PC-9 (cell line): ENCODE data around the gene SEMA3B. TPM values are rescaled to one million over a fixed set of nuclear protein-coding genes. Genes with fewer than 3 reads are reported as not detected.

Source experiments
- BruUV-seq: library from RNA; stranded (reverse); fragments of 400-500 nt; replicated peaks from 2 replicates; lab custom pipeline; 2021; lab: Mats Ljungman, UMichigan
- CTCF ChIA-PET: fragments of 300-600 bp; sonication (Branson Sonifier 250); formaldehyde crosslinking; loops from one replicate; lab custom pipeline; 2022; ENCODE audit warnings: antibody characterized with exemption; lab: Charles Lee
- POLR2A ChIA-PET: fragments of 300-600 bp; sonication (Branson Sonifier 250); formaldehyde crosslinking; loops from one replicate; lab custom pipeline; 2022; ENCODE audit warnings: antibody characterized with exemption; ENCODE audit not compliant: unreplicated experiment; lab: Charles Lee
- DNase-seq, 2 experiments: peaks; one replicate each; pipeline versions ENCODE4 v3.0.0 to v3.0.0-alpha.2; 2015 to 2022; ENCODE audit warnings: mixed read lengths in 1 of 2
- H2AFZ ChIP-seq: fragments of 200-600 bp; sonication (generic); 2 replicates; pipeline ENCODE4 v1.8.1; 2017; ENCODE audit warnings: antibody characterized with exemption
- H3F3A ChIP-seq: fragments of 200-600 bp; sonication (generic); 2 replicates; pipeline ENCODE4 v1.8.1; 2017; ENCODE audit warnings: antibody characterized with exemption, mild to moderate bottlenecking, low read depth; ENCODE audit not compliant: insufficient read depth
- H3K27ac ChIP-seq: fragments of 200-600 bp; sonication (generic); 2 replicates; pipeline ENCODE4 v1.6.1; 2016; ENCODE audit warnings: mixed run types
- H3K27me3 ChIP-seq: fragments of 200-600 bp; sonication (generic); 2 replicates; pipeline ENCODE4 v1.6.1; 2016; ENCODE audit warnings: low read depth, mixed run types; ENCODE audit not compliant: insufficient read depth
- H3K36me3 ChIP-seq: fragments of 200-600 bp; sonication (generic); 2 replicates; pipeline ENCODE4 v1.6.1; 2016; ENCODE audit warnings: low read depth, mixed run types
- H3K4me1 ChIP-seq: fragments of 200-600 bp; sonication (generic); replicated peaks from 2 replicates; pipeline ENCODE4 v1.6.1; 2016; ENCODE audit warnings: mixed run types; ENCODE audit not compliant: insufficient read depth
- H3K4me2 ChIP-seq: fragments of 200-600 bp; sonication (generic); 2 replicates; pipeline ENCODE4 v1.6.1; 2017; ENCODE audit warnings: mixed run types
- H3K4me3 ChIP-seq: fragments of 200-600 bp; sonication (generic); 2 replicates; pipeline ENCODE4 v1.6.1; 2016; ENCODE audit warnings: mixed run types
- H3K79me2 ChIP-seq: fragments of 200-600 bp; sonication (generic); 2 replicates; pipeline ENCODE4 v1.6.1; 2017; ENCODE audit warnings: low read depth, mixed run types
- H3K9me2 ChIP-seq: fragments of 200-600 bp; sonication (generic); 2 replicates; pipeline ENCODE4 v1.8.1; 2017; ENCODE audit warnings: mild to moderate bottlenecking; ENCODE audit not compliant: insufficient read depth
- H3K9me3 ChIP-seq: fragments of 200-600 bp; sonication (generic); 2 replicates; pipeline ENCODE4 v1.8.1; 2016; ENCODE audit warnings: low read depth; ENCODE audit not compliant: insufficient read depth
- H4K20me1 ChIP-seq: fragments of 200-600 bp; sonication (generic); 2 replicates; pipeline ENCODE4 v1.8.1; 2017; ENCODE audit not compliant: insufficient read depth
- CTCF ChIP-seq: fragments of 200-600 bp; sonication (generic); conservative IDR thresholded peaks from 2 replicates; pipeline ENCODE4 v1.6.1; 2017; ENCODE audit warnings: mixed run types, antibody characterized with exemption, mild to moderate bottlenecking, moderate library complexity
- EZH2 ChIP-seq: fragments of 200-600 bp; sonication (generic); IDR thresholded peaks from 2 replicates; pipeline ENCODE4 v1.8.0; 2017; ENCODE audit warnings: antibody characterized with exemption, low read depth
- intact Hi-C: fragments of 100-400 bp; cut with micrococcal nuclease; formaldehyde crosslinking; loops from one replicate; pipeline ENCODE4 v1.10.0; 2022; ENCODE audit not compliant: unreplicated experiment
- total RNA-seq: library from RNA; stranded (reverse); gene quantifications from 2 replicates; pipeline ENCODE4 v1.2.3, GENCODE V29; 2021

The SEMA3B gene
- total RNA-seq, 1 experiment from 2014 or later = 52.4 TPM

GRCh38 chr3:50237754-50238548, 31.0 kb upstream of the SEMA3B start:
- Histone ChIP-seq H3K4me3 (peak overlapping the region; percentile 66; the same call in 1 of the 2 replicates), H3K4me2 (peak overlapping the region; percentile 93), H3K27me3 (no peaks in the 10 kb centered on the region), H3K9me3 (no peaks in the 10 kb centered on the region), H3K36me3 (no peaks in the 10 kb centered on the region), H2AFZ (no peak overlapping the region), H3K9me2 (no peaks in the 10 kb centered on the region), H3F3A (no peaks in the 10 kb centered on the region; the same call in 1 of the 2 replicates), H3K27ac (no peak overlapping the region), H3K4me1 (peaks cover 24% of the 10 kb centered on the region), H4K20me1 (no peaks in the 10 kb centered on the region), H3K79me2 (peaks cover 23% of the 10 kb centered on the region)
- peak; percentile 48 to 73 for DNase-seq
- TF ChIP-seq EZH2 = no peak
- no peak for TF ChIP-seq CTCF
- ChIA-PET CTCF (interaction anchor here (0.7 to 0.9 kb wide), 2 partner anchors 8 to 11 kb away, joined by 3 read pairs; no protein-coding TSS in a partner anchor), POLR2A (no interaction called here)
- BruUV-seq = TSS peak; percentile 73
- intact Hi-C loops = loop anchor here (1.0 to 2.0 kb wide), 2 partner anchors 10 to 27 kb away; no protein-coding TSS in a partner anchor

- Histone ChIP-seq H3K9me2 (no peaks in the 10 kb centered on the region), H3K79me2 (peaks cover 23% of the 10 kb centered on the region), H3K27me3 (no peaks in the 10 kb centered on the region), H3F3A (peaks cover 4% of the 10 kb centered on the region; the same call in 1 of the 2 replicates), H3K4me1 (peaks cover 24% of the 10 kb centered on the region), H3K27ac (no peak overlapping the region), H4K20me1 (no peaks in the 10 kb centered on the region), H2AFZ (no peak overlapping the region), H3K4me3 (no peak overlapping the region), H3K36me3 (no peaks in the 10 kb centered on the region), H3K4me2 (peak overlapping the region; percentile 93), H3K9me3 (no peaks in the 10 kb centered on the region)
- ChIA-PET CTCF (interaction anchor here (0.7 to 0.9 kb wide), 2 partner anchors 8 to 12 kb away, joined by 3 read pairs; no protein-coding TSS in a partner anchor), POLR2A (no interaction called here)
- intact Hi-C loops = no loop called here
- peak in 1 of 2 experiments; percentile 72 for DNase-seq
- BruUV-seq = no TSS peak
- no peak for TF ChIP-seq CTCF
- TF ChIP-seq EZH2 = no peak
Observed at GRCh38 chr3:50238549-50239026, 30.4 kb upstream of the SEMA3B start.

- peaks cover 23% of the 10 kb centered on the region for H3K79me2 ChIP-seq
- H3K27me3 ChIP-seq = no peaks in the 10 kb centered on the region
- no peak overlapping the region for H3K27ac ChIP-seq
- no peaks in the 10 kb centered on the region for H4K20me1 ChIP-seq
- ChIA-PET POLR2A (no interaction called here), CTCF (interaction anchor here (0.6 kb wide), 1 partner anchor 82 kb away, joined by 3 read pairs; no protein-coding TSS in a partner anchor)
- H3K4me2 ChIP-seq = no peak overlapping the region
- no peak overlapping the region for H3K4me3 ChIP-seq
- no peak for DNase-seq
- no peaks in the 10 kb centered on the region for H3K36me3 ChIP-seq
- H3K4me1 ChIP-seq = peaks cover 24% of the 10 kb centered on the region
- peaks cover 5% of the 10 kb centered on the region; the same call in 1 of the 2 replicates for H3F3A ChIP-seq
- no peak for TF ChIP-seq CTCF
- TF ChIP-seq EZH2 = no peak
- no peaks in the 10 kb centered on the region for H3K9me2 ChIP-seq
- intact Hi-C loops = no loop called here
- BruUV-seq = no TSS peak
- no peaks in the 10 kb centered on the region for H3K9me3 ChIP-seq
- H2AFZ ChIP-seq = no peak overlapping the region
Observed at GRCh38 chr3:50239649-50240048, 29.3 kb upstream of the SEMA3B start.
